ENCODE data around the gene TRIM28.

The TRIM28 gene

DNA sequence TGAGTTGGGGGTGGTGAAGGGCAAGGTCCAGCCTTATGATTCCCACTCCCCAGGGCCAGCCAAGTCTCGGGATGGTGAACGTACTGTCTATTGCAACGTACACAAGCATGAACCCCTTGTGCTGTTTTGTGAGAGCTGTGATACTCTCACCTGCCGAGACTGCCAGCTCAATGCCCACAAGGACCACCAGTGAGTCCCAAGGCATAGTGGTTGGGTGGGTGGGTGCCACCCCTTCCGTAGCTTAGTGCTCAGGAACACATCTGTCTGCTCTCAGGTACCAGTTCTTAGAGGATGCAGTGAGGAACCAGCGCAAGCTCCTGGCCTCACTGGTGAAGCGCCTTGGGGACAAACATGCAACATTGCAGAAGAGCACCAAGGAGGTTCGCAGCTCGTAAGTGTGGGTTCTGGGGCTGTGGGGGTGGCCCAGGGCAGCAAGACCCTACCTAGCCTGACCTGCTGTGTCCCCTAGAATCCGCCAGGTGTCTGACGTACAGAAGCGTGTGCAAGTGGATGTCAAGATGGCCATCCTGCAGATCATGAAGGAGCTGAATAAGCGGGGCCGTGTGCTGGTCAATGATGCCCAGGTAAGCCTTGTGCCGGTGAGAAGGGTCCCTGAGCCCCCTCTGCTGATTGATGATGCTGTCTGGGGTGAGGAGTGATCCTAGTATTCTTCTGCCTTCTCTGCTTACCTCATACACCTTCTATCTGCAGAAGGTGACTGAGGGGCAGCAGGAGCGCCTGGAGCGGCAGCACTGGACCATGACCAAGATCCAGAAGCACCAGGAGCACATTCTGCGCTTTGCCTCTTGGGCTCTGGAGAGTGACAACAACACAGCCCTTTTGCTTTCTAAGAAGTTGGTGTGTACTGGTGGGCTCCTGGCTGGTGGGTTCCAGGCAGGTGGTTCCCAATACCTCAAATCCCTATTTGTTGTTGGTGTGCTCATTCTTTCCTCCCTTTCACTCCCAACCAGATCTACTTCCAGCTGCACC is 3.8 kb downstream of the TRIM28 start:
- DNase-seq: no peak

DNA sequence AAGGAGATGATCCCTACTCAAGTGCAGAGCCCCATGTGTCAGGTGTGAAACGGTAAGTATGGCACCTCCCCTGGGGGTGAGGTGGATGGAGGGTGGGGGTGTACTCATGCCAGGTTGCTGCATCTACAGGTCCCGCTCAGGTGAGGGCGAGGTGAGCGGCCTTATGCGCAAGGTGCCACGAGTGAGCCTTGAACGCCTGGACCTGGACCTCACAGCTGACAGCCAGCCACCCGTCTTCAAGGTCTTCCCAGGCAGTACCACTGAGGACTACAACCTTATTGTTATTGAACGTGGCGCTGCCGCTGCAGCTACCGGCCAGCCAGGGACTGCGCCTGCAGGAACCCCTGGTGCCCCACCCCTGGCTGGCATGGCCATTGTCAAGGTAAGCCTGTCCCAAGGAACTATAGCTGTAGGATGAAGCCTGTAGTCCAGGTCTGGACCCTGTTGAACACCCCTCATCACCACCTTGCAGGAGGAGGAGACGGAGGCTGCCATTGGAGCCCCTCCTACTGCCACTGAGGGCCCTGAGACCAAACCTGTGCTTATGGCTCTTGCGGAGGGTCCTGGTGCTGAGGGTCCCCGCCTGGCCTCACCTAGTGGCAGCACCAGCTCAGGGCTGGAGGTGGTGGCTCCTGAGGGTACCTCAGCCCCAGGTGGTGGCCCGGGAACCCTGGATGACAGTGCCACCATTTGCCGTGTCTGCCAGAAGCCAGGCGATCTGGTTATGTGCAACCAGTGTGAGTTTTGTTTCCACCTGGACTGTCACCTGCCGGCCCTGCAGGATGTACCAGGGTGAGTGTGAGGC is 5.2 kb downstream of the TRIM28 start:
- no peak for DNase-seq

DNA sequence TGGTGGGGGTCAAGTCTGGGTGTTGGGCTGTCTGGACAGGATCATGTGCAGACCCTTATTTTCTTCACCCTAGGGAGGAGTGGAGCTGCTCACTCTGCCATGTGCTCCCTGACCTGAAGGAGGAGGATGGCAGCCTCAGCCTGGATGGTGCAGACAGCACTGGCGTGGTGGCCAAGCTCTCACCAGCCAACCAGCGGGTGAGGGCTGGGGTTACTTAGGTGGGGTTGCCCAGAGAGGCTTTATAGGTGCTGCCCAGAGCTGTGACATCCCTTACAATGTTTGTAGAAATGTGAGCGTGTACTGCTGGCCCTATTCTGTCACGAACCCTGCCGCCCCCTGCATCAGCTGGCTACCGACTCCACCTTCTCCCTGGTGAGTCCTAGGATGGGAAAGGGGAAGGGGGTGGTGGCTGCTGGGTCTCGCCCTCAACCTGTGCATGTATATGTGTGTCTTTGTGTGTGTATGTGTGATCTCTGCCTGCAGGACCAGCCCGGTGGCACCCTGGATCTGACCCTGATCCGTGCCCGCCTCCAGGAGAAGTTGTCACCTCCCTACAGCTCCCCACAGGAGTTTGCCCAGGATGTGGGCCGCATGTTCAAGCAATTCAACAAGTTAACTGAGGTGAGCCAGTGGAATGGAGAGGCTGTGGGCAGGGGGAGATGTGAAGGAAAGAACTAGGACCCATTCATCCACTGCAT is 5.9 kb downstream of the TRIM28 start:
- DNase-seq: no peak

DNA sequence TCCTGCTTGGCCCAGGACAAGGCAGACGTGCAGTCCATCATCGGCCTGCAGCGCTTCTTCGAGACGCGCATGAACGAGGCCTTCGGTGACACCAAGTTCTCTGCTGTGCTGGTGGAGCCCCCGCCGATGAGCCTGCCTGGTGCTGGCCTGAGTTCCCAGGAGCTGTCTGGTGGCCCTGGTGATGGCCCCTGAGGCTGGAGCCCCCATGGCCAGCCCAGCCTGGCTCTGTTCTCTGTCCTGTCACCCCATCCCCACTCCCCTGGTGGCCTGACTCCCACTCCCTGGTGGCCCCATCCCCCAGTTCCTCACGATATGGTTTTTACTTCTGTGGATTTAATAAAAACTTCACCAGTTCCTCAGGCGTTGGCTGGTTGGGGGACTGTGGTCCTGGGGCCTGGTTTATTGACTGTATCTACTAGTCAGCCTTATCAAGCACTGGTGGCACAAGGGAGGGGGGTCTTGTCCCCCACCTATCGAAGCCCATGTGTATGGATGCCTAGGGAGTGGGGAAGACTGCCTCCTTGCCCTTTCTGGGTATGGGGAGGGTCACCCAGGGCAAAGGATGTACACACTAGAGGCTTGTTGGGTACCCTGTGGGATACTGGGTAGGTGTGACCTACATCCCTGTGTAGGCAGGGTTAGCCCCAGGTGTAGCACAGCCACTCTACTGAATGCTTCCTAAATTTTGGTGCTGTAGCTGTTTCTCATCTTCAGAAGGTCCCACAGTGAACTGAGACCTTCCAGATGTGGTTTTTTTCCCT is 6.7 kb downstream of the TRIM28 start:
- no peak for DNase-seq

DNA sequence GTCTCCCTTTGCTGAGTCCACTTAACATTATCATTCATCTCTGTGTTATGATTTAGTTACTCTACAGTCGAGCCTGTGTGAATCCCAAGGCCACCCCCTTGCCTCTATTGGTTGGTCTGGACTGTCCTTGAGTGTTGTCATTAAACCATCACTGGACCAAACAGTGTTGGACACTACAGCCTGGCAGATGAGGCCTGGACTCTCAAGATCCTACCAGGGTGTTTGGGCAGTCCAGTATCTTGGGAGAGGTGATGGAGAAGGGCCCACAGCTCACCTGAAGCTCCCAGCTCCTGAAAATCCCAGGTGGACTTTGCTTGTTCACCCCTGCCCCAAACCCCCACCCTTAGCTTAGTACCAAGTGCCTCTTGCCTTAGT is 7.2 kb downstream of the TRIM28 start:
- no peak for DNase-seq

DNA sequence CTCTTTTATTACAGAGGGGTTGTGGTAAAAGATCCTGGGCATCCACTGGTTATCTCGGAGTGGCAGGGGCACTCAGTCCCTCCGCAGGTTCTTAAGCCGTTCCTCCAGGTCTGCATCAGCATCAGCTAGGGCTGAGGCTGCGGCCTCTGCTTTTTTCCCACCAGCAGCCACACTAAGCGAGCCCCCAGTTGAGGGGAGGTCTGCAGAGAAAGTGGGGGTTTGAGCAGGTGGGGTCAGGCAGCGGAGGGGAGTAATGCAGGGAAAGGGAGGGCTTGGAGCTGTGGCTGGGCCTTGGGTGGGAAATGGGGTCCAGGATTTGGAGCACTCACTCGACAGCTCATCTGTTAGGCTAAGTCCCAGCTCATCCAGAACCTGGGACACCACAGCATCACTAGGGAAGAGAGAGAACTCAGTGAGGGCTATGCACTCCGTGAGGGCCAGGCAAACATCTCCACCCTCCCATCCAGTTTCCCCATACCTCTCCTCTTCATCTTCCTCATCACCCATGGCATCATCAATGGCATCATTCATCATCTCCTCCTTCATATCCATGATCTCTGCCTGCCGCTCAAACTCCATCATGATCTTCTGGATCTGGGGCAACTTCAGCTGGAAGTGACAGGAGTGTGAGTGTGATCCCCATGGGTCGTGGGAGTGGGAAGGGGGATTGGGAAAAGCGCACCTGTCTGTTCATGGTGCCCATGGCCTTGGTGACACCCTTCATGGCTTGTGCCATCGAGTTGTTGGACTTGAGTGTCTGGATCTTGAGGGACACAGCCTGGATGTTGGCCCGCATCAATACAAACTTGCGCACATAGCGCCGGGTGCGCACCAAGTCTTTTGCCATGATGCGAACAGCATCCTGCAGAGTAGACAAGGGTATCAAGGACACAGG is 8.0 kb downstream of the TRIM28 start:
- no peak for DNase-seq

DNA sequence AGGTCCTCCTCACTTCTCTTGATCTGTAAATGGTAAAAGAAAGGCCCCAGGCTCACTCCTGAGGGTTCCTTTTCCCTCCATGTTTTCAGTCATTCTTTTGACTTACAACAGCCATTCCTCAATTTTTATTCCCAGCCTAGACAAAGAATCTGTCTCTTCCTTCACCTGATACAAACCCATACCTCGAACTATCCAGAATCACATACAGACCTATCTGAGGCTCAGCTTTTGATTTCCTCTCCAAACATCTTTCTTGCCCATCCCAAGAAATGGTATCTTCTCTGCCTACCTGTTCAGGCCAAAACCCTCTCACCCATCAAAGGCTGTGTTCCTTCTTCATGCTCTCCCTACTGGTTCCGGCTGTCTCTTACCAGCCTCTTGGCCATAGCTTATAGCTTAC is 8.8 kb downstream of the TRIM28 start:
- no peak for DNase-seq

DNA sequence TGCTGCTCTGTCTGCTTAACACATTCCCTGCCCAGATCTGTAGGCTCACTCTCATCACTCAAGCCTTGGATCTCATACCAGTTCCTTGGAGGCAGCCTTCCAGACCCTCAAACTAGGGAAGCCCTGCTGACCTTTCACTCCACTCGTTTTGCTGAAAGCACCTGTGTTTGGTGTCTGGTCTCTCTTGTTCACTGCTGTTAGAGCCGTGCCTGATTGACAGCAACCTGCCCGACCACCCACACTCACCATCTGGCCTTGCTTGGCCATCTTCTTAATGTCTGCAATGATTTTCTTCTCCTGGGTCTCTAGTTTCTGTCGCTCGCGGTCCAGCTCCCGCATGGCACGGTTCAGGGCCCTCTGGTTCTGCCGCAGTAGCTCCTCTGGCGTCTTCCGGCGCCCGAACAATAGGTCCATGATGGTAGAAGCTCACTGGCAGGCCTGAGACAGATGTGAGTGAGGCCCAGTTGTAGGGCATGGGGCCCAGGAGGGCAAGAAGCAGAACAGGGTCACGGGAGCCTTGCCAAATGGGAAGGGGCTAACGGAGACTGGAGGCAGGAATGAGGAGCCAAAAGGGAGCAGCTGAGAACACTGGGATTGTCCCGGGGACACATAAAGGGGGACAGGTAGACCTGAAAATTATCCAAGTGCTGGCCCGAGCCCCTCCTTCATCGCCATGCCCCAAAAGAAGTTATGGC is 10.1 kb downstream of the TRIM28 start:
- no peak for DNase-seq

DNA sequence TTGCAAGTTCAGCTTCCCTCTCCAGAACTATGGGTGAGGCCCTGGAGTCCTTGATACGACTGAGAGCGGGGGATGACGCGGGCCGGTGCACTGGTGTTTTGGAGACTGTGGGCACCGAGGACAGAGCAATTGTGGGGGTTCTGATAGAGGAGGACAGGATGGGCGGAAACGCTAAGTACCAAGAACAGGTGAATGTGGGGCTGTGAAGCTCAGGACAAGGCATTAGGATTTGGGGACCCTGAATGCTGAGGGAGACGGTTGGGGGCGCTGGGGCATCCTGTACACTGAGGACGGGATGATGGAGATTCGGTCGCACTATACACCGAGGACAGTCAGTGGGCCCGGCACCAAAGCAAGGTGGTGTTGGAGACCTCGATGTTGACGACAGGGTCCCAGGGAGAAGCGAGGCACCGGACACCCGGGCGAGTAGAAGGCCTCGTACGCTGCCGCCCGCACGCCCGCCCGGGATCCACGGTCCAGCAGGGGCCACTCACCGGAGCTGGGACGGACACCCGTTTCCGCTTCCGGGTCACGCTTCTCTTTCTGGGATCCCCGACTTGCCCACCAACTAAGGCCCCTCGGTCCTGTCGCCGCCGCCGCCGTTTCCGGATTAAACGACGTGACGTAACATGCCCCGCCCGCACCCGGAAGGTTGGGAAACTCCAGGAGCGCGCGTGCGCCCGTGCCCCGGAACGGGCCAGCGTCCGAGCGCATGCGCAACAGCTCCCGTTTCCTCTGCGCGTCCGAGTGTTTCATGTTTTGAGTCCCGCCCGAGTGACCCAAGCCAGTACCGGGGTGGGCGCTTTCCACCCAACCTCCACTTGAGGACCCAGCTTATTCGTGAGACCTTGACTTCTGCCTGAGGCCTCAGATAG is 10.9 kb downstream of the TRIM28 start, which contains the start of gene CHMP2A:
TSS of gene CHMP2A (minus strand) at position 612 of the 875 bp plus-strand sequence. CDS start 893 bp downstream, outside the sequence.
- DNase-seq: no peak

DNA sequence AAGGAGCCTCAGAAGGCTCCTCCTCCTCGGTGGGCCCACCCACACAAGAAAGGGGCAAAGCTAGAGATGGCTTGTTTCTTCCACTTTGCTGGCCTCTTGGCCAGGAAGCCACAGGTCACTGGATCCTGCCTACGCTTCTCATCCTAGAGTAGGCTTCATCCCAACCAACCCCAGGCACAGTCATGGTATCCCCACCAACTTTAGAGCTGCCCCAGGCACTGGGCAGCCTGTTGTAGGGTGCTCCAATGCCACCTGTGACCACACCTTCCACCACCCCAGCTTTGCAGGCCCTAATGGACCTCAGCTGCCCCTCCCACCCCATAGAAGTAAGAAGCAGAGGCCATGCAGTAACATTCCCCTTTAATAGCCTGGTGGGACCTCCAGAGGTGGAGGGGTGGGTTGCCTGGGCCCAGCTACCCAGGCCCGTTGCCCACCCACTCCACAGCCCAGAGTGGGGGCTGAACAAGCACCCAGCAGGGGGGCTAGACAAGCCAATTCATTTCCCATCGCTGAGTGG is 11.6 kb downstream of the TRIM28 start:
- DNase-seq: no peak

DNA sequence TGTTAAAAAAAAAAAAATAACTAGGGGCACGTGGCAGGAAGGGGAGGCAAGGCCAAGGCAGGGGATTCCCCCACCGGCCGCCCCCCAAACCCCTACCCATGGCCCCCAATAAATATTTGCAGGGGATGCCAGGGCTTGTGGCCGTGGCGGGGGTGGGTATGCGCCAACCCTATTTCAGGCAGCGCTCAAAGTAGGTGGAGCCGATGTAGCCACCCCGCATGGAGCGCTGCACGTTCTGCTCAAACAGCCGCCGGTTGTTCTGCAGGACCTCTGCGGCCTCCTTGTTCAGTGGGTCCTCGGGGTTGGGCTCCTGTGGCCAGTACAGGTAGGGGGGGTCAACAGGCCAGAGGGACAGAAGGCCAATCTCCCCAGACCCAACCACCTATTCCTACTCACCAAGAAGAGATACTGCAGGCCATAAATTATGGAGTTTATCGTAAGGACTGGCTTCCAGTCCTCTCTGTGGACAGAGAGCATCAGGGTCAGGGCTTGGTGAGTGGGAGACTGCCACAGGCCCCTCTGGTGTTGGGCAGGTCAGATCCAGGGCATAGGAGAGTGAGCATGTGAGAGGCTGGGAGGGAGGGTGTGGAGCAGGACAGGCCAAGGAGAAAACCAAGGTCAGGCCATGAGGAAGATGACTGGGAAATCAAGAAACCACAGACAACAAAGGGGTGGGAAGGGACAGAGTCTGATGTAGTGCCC is 12.2 kb downstream of the TRIM28 start:
- no peak for DNase-seq

DNA sequence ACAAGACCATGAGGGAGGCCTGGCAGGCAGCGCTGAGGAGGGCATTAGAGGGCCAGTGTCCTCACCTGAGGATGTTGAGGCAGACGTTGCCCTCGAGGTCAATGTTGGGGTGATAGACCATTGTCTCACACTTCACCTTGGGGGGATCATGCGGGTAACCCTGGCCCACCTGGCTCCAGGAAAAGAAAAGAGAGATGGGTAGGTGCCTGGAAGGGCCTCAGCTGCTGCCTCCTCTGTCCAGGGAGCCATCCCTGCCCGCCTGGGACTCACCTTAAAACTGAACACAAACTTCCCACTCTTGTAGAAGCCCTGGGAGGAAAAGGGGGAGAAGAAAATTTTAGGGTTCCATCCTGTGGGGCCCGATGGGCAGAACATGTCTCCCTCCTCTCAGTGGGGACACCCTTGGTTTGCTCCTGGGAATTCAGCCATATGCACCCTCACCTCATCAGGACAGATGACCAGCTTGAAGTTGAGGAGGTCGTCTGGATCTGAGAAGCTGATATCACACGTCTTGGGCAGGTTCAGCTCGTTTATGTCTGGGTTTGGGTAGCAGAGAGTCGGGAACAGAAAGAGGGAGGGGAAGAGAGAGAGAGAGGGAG is 12.9 kb downstream of the TRIM28 start:
- no peak for DNase-seq

DNA sequence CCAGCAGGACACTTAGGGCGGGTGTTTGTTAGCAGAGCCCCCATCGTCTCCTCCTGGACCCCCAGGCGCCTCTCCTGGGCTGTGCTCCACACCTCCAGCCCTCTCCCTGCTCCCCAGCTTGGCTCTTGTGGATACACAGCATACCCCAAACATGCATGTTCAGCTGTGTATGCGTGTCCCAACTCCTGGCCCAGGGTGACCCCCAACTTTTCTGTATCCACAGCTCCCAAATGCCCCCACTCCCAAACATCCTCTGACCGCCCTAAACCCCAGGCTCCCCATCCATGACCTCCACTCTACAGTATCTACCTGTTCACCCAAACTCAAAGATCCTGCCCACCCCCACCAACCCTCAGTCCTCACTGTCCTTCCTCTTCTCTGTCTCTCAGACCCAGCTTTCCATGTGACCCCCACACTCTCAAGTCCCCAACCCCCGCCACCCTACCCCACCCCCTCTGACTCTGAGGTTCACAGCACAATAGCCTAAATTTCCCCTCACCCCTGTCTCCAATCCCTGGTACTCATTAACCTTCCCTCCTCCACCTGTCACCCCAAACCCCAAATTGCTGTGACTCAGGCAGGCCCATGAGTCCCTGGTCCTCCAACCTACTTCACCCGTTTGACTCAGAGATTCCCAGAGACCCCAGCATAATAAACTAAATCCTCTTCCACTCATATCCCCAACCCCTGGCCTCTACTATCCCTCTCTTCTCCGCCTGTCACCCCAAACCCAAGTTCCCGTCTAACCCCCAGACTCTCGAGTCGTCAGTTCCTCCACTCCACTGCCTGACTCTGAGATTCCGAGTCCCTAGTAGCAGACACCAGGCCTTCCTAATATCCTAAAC is 13.6 kb downstream of the TRIM28 start:
- DNase-seq: no peak

DNA sequence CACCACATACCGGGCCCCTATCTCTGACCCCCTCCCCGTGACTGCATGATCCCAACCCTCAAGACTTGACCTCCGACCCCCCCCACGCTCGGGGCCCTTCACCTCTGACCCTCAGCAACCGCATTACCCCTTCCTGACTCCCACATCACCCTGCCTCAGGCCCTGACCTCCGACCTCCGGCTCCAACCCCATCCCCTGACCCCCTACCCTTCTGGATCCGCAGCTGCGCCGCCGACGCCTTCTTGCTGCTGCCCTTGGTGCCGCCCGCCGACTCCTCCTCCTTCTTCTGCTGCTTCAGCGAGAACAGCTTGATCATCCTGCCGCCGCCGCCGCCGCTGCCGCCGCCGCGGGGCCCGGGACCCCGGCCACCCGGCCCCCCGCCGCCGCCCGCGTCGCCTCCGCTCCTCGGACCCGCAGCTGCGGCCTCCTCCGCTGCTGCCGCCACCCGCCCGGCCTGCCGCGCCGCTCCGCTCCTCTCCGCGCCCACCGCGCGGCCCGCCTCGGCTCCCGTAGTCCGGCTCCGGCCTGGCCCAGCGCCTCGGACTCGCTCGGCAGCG is 14.3 kb downstream of the TRIM28 start, which contains the start of gene UBE2M:
TSS of gene UBE2M (minus strand) at position 546 of the 557 bp plus-strand sequence. CDS start at position 316, 230 bp downstream.
- DNase-seq: no peak

DNA sequence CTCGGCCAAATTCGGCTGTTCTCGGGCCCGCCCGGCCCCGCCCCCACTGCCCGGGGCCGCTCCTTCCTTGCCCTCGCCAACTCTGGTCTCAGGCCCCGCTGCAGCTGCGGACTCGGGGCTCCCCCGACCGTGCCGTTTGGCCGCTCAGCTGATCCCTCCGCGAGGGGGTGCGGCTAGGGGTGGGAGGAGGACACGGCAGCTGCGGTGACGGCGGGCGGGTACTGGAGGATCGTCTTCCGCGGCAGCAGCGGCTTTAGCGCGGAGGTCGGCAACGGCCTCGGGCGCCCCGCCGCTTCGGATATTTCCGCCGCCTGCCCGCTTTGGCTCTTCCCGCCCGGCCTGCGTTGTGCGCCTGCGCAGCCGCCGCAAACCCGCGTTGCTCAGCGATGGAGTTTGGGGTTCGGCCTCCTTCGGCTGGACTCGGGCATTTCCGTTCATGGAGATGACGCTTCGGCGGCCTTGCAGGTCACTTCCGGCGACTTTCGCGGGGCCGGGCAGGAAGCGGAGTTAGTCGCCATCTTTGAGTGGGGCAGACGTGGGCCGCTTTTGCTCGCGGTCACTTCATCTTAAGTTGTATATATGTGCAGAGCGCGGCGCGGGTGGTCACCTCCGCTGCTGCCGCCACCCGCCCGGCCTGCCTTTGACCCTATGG is 14.9 kb downstream of the TRIM28 start:
- no peak for DNase-seq

All from anterior cingulate cortex (tissue), 58 donors.